Cerebellar nuclear complex (tissue), 1 donor: Measurements from ENCODE around the gene UTF1.

Source experiments
- DNase-seq, 2 experiments: peaks; one replicate each; lab custom pipeline; 2025; lab: John Stamatoyannopoulos, UW

Gene UTF1

DNA sequence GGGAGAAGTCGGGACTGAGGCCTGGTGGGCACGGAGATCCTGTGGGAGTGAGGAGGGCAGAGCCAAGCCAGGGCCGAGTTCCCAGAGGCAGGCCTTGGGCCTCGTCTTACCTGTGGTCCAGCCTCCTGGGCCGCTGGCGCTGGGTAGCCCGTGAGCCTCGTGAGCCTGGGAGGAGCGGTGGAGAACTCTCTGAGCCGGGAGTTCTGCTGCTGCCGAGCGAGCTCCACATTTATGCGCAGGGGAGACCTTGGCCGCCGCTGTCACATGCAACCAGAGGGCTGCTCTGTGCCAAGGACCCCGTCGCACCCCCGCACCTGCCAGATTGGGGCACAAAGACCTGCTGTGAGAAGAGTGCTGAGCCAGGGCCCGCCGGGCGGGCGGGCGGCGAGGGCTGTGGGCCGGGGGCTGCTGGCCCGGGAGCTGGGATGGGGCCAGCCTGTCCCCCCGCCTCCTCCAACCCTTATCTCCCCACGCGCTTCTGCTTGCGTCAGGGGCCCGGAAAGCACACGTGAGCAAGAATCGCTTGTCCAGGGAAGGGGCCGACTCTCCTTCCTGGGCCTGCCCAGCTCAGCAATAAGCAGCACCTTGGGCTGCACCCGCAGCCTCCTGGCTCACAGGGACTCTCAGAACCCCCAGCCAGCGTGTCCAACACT, 17.8 kb downstream of the UTF1 start:
- no peak for DNase-seq

DNA sequence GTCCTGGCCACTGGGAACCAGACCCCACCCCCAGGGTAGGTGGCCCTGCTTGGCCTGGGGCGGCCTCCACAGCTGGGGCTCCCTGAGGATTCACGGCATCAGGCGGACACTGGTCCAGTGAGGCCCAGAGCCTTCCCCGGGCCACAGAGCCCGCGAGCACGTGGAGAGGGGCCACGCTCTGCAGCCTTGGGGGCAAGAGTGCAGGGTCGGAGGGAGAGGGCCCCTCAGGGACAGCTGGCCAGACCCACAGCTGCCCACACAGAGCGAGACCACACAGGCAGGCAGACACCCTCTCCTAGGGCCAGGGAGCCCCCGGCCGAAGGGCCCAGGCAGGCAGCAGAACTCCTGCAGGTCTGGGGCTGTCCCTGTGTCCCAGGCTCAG, 18.3 kb downstream of the UTF1 start:
- DNase-seq: no peak

GRCh38 chr10:133249094-133249780, 19.2 kb downstream of the UTF1 start:
- DNase-seq: no peak

DNA sequence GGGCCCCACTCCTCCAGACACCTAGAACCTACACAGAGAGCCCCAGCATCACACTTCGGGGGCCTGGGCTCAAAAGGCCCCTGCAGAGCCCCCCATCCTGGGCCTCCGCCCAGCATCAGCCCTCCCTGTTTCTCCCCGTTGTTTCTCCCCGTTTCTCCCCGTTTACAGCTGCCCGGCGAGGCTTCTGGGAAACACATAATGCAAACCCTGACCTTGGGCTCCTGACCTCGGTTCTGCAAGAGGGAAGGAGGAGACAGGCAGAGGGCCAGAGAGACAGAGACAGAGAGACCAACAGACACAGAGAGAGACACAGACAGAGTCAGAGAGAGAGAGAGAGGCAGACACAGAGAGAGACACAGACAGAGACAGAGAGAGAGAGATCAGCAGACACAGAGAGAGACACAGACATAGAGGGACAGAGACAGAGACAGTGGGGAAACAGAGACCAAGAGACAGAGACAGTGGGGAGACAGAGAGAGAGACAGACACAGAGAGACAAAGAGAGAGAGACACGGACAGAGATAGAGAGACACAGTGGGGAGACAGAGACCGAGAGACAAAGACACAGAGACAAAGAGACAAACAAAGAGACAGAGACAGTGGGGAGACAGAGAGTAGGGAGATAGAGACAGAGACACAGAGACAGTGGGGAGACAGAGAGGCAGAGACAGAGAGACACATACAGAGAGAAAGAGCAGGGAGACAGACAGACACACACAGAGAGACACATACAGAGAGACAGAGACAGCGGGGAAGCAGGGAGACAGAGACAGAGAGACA, 20.1 kb downstream of the UTF1 start:
- DNase-seq: no peak

DNA sequence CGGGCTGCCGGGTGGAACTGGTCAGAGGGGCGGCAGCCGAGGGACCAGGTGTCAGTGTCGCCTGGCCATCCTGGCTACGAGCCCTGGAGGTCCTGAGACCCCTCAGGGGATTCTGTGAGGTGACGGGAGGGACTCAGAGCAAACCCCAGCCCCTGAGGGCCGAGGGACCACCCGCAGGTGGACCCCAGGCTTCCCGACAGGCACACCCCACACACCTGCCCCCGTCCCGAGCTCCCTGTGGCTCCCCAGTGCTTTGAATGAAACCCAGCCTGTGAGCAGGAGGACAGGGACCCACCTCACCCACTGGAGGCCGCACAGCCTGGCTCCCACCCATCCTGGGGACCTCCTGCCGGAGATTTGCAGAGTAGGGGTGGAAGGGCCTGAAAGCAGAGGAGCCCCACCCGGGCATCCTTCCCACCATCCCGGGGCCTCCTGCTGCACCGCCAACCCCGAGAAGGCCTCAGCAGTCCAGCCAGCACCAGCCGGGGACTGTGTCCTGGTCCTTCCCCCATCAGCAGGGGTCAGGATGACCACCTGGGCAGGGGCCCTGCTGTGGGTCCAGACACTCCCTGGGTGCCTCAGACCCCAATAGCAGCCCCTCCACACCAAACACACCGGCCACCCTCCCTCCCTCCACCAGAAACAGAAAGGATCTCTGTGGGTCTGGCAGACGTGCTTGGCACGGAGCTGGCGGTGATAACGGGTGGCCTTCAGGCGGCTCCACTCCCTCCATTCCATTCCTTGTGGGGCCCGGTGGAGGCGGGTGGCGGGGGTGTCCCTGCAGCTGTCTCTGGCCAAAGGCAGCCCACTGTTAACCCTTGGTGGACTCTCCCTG, 21.6 kb downstream of the UTF1 start:
- no peak for DNase-seq

DNA sequence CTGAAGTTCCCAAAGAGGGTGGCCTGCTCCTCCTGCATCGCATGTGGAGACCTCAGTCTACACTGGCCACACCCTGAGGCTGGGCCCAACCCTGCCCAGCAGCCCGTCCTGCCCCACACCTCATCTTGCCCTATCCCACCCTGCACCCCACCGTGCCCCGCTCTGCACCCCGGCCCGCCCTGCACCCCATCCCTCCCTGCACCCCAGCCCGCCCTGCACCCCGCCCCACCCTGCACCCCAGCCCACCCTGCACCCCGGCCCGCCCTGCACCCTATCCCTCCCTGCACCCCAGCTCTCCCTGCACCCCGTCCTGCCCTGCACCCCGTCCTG, 22.2 kb downstream of the UTF1 start:
- no peak for DNase-seq

DNA sequence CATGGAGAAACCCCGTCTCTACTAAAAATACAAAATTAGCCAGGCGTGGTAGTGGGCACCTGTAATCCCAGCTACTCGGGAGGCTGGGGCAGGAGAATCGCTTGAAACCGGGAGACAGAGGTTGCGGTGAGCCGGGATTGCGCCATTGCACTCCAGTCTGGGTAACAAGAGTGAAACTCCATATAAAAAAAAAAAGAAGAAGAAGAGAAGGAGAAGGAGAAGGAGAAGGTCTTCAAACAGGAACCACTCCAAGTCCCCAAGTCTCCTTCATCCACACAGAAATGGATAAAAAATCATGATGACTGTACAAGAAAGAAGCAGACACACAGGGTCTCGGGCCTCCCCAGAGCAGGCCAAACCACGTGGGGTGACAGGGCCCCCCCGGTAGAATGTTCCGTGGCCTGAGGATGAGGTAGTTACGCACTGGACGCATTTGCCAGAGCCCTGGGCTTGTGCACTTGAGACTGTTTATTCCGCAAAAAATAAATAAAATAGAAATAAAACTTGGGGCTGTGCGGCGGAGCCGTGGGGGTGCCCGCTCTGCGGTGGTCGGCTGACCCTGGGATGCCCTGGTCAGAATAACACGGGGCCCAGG, 23.4 kb downstream of the UTF1 start:
- DNase-seq: no peak

DNA sequence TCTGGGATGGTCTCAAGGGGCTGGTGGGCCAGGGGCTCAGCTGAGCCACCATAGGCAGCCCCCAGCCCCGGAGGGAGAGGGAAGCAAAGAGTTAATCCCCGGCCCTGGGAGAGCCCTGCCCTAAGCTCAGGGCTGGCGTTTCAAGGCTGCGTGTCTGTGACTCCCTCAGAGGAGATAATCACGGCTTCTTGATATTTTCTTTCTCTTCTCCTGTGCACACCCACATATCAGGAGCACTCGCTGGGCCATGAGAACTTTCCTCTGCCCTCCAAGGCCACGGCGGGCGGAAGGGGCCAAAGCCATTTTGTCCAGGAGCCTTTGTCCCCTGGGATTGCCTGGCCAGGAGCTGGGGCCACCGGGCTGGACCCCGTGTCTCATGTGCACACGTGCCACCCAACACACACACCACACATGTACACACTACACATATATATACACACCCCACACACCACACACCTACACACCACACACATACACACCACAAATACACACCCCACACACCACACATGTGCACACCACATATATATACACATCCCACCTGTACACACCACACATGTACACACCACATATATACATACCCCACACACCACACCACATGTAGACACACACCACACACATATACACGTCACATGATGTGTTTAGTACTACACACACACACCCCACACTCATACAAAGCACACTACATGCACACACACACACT, 24.6 kb downstream of the UTF1 start:
- no peak for DNase-seq

- DNase-seq: no peak
Measured at GRCh38 chr10:133255323-133255722, 25.3 kb downstream of the UTF1 start.

DNA sequence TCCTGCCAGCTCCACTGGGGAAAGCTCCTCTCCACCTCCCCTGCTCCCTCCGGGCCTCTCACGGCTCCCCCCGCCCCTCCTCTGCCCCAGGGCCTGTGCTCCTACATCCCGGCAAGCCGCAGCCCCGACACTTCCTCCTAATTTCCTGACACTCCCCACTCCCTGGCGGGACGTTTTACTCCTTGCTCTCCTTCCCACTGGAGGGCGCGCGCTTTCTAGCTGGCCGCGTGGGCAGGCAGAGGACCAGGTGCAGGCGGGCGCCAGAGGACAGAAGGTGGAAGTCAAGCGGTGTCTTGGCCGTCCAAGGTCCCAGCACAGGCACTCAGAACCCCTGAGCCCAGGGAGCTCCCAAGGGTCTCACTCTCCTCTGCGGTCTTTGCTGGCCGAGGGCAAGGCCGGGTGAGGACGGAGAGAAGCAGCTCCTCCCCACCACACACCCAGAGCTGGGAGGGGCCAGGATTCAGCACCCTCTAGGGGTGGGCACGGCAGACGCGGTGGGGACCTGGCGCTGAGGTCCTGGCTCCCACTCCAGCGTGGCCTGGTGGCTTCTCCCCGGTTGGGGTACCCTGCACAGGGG, 27.6 kb downstream of the UTF1 start:
- no peak for DNase-seq

GRCh38 chr10:133258066-133258817, 28.2 kb downstream of the UTF1 start:
- no peak for DNase-seq

DNA sequence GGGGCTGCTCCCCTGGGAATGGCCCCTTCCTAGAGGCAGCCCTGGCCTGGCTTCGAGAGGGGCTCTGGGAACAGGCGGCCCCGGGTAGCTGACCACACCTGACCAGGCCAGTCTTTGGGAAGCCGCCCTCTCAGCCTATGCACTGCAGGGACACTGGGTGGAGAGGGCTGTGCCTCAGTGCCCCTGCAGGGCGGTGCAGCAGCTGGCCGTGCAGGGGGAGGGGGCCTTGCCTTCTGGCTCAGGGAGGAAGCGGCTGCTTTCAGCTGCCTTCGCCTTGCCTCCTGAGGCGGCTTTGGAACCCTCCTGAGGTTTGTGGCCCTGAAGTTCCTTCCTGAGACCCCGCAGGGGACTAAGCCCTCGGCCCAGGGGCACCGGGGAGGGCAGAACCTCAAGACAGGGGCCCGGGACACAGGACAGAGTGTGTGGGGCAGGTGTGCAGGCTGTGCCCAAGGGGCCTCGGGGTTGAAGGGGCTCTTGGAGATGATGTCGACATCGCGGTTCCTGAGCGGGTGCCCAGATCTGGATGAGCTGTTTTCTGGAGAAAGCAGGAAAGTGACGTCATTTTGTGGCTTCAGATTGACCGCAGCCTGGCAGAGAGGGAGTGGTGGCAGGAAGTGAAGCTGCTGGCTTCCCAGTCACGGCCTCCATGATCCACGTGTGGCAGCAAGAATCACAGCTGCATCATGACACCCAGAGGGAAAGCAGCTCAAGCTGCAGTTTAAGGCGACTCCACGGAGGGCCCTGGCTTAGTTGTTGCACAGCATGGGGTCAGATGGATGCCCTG, 29.0 kb downstream of the UTF1 start:
- DNase-seq: no peak

DNA sequence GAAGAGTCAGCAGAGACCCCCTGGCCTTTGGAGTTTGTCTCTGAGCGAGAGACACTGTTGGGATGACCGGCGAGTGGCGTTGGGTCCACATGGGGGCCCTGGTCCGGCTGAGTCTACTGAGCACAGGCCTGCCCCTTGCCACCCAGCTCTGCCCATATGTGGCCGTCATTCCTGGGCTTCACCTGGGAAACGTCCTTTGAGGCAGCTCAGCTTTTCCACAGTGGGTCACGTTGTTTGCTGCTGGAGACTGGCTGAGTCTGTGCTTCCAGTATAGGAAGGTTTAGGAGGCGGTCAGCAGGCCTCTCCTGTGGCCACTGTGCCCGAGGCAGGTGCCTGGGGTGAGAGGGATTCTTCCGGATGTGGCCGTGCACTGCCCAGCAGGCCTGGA, 29.6 kb downstream of the UTF1 start:
- no peak for DNase-seq

GRCh38 chr10:133260895-133261725, 31.1 kb downstream of the UTF1 start:
- no peak for DNase-seq

GRCh38 chr10:133261726-133262325, 31.8 kb downstream of the UTF1 start:
- peak in 1 of 2 experiments; percentile 13 for DNase-seq

DNA sequence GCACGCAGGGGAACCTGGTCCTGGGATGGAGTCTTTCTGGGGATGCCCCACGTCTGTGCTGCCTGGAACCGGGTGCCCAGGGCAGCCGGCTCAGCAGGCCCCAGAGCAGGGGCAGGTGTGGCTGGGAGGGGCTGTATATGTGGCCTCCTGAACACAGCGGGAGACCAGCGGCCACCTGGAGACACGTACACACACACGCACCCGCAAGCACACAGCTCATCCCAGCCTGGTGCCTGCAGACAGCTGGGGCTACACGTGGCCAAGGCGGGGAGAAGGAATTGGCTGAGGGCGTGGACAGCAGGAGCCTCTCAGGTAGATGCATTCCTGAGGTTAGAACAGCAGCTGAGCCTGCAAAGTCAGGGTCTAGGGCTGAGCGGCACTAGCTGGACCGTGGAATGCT, 32.7 kb downstream of the UTF1 start:
- no peak for DNase-seq

GRCh38 chr10:133263674-133264073, 33.7 kb downstream of the UTF1 start:
- no peak for DNase-seq

DNA sequence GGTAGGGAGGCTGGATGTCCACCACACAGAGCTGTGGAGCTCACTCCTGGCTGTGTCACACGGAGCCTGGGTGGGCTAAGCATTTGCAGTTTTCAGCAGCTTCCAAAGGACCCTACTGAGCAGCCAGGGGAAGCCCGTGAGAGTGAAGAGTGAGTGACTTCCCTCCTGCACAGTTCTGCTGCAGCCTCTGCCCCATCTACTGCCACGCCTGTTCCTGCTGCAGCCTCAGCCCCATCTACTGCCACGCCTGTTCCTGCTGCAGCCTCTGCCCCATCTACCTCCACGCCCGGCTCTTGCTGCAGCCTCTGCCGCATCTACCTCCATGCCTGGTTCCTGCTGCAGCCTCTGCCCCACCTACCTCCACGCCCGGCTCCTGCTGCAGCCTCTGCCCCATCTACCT, 34.4 kb downstream of the UTF1 start:
- no peak for DNase-seq
